Measurements from ENCODE around the gene TMEM167A.
A peak's percentile ranks its signal among the peaks of the same experiment; 100 is the strongest.

The TMEM167A gene

DNA sequence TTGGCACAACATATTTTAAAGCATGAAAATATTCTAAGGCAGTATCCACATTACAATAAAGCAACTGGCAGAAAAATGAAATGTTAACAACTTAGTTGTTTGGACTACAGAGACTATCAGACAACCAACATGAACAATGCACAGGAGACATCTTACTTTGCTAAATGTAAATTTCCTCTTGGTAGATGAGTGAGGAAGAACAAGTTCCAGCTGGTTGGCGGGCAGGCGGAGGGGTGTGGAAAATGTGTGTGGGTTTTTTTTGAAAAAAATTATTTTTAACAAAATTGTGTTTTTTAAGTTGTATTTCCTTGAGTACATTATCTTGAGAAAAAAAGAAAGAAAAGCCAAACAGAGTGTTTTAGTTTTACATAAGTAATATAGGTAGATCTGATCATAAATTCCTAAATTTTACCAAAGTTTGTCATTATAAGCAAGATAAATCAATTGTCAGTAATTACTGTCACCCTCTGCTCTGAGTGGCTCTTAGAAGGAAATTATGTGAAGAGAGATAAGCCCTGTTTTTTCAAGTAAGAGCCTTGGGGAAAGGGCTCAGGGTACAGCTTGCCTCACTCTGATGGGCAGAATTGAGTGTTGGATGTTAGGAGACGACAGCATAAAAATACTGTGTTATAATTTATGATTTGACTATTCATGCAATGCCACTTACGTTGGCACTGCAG is 42.5 kb downstream of the TMEM167A start:
- no peak for DNase-seq

DNA sequence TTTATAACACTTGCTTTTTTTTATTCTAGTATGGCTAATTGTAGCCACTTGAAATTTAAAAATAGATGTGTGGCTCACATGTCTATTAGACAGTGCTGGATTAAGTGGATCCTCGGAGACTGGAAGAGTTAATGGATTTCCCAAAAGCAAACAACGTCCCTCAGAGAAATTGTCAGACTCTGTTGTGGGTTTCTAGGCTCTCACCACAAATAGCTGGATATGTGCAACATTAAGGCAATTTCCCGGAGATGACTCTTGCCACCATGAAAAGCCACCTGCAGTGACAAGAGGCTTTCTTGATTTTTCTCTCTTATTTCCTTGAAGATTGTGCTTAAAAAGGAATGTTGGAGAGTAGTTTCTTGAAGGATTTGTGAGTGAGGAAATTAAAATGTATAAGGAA is 43.2 kb downstream of the TMEM167A start:
- no peak for DNase-seq

DNA sequence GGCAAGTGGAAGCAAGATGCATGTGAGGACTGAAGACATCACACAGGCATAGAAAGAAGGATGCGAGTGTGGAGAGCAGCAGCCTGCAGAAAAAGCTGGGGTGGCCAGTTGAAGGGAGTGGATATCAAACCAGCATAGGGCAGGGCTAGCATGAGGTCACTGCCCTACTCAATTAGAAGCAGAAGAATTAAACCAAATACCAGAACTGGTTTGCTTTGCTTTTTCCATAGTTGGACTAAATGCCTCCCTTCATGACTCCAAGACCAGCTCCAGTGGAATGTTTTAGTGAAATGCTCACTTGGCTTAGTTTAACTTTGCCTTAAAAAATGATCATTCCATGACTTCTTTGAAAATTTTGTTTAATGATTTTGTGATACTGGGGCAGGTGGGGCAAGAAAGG is 45.8 kb downstream of the TMEM167A start:
- DNase-seq: no peak

DNA sequence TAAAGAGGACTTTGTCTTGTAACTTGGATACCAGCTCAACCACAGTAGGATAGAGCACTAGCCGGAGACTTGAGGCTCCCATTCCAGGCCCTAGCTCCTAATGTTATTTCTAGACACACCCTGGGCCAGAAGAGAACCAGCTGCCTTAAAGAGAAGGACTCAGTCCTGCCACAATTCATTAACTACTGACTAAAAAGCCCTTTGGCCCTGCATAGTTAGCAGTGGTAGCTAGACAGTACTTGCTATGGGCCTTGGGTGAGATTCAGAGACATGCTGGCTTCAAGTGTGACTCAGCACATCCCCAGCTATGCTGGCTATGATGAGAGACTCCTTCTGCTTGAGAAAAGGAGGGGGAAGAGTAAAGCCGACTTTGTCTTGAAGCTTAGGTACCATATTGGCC is 47.3 kb downstream of the TMEM167A start:
- no peak for DNase-seq

DNA sequence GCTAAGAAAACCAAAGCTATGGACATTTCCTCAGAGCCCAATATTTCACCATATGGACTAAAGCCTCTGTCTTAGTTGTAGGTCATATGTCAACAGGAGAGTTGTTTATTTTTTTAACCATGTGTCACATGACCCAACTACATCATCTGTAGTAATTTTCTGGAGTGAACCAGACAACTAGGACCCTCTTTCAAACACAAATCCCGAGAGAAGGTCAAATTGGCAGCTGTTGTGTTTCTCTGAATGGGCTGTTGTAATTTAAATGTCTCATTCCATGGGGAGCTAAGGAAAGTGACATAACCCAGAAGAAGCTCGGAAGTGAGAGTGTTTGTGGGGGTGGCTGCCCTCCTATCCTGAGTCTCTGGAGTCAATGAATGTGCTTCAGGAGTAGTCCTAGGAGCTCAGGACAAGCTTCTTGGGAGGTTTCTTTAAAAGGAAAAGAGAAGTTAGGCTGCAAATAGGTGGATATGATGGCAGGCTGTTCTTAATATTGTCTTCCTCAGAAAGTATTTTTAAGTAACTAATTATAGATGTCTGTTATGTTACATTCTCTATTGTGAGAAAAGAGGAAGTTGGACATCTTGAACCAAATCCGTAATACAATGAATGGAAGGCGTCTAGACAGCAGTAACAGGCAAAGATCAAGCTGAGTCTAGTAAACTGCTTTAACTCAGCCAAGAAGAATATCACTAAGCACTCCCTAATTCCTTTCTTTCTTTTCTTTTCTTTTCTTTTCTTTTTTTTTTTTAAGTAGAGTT is 50.1 kb downstream of the TMEM167A start:
- DNase-seq: no peak

DNA sequence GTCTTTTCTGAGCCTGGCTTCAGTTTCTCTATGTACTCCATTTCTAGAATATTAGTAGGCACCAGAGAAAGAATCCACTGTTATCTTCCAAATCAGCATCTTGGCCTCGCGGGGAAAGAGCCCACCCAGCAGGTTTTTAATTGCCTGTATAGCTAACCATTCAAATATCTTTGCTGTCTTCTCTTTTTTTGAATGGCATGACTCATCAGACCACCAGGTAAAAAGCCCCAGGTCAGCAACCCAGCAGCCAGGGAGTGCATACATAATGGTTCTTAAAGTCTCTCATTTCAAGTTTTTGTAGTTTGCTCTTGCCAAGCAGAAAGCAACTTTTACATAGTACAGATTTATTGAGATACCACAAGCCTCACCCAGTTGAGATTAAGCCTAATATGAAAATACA is 50.7 kb downstream of the TMEM167A start:
- DNase-seq: no peak

DNA sequence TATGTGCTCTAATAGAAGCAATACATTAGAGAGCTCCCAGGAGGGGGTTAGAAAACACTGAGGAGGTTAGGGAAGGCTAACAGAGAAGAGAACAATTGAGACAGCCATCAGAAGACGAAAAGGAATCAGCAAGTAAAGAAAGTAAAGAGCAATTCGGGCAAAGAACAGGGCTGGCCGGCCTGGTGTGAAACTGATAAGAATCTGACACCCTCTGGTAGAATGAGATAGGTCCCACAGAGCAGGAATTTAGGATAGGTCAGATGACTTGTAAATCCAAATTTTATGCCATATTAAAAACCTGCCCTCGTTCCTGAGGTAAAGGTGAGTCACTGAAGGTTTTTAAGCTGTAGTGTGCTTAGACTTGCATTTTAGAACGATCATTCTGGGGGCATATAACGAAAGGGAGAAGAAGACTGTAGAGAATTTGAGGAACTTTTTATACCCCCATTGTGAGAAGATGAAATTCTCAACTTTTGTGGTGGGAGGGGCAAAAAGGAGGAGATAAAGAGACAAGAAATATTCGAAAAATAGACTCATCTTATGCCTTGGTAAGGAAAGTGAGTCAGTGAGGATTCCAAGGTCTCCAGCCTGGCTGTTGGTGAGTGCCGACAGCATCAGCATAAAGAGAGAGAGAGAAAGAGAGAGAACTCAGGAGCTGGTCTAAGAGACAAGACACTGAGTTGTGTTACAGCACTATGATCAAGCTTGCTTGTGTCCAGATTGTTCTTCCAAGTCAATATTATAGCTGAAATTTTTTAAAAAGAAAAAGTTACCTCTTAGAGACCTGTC is 51.3 kb downstream of the TMEM167A start:
- DNase-seq: no peak

DNA sequence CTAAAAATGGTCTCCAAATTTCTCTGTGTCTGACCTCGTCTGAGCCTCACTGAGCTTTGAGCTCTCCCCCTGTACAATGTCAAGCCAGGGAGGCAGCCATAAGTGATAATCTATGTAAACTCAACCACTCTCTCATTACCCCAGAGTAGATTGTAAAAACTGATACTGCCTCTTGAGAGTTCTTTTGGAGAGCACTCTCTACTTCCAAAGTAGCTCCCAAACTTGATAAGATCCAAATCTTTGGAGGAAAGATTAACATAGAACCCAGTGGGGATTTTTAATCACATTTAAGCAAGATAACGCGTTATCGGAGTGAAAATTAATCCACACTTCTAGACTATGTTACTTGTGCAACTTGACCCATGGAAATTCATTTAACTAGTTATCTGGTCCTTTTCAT is 54.9 kb downstream of the TMEM167A start:
- no peak for DNase-seq

DNA sequence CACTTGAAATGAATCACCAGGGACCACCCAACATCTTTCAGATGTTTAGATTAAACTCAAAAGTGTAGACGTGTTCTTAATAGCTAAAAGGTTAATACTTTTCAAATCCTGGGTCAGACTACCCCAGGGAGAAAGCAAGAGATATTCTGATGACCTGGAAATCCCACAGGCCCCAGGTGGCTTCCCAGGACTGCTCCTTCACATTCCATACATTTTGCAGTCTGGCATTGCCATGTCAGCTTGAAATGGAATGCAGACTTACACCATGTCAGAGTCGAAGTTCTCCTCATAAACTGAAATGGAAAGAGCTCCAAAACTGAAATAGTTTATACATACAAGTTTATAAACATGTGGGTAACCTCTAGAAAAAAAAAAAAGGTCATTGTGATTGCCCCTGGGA is 61.5 kb downstream of the TMEM167A start:
- no peak for DNase-seq

DNA sequence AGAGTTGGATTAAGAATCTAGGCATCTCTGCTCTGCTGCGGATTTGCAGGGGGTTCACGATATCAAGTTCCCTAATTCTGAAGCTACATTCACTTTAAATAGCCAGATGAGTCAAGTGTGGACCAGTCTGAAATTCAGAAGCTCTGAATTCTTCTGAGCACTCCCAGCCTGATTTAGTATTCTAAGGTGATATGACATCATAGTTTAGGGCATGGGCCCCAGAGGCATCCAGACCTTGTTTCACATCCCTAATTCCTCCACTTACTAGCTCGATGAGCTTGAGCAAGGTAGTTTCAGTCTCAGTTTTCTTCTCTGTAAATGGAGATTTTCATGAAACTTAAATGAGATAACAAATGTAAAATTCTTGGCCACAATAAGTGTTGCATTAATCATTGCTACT is 65.2 kb downstream of the TMEM167A start:
- DNase-seq: no peak

DNA sequence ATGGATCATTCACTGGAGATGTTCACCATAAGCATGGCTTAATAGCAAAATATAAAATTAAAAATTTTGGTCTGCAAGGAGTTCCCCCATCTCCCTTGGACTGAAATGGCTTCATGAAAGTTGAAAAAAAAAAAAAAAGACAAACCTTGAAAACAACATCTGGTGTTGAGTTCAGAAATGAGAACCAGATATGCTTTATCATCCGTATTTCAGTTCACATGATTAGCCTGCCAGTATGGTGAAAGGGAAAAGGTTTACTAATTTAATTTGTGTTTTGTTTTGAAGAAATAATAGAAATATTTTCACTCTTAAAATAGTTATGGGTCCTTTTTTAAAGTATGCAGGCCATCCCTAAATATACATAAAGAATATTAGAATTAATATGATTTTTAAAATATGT is 67.8 kb downstream of the TMEM167A start:
- DNase-seq: no peak

DNA sequence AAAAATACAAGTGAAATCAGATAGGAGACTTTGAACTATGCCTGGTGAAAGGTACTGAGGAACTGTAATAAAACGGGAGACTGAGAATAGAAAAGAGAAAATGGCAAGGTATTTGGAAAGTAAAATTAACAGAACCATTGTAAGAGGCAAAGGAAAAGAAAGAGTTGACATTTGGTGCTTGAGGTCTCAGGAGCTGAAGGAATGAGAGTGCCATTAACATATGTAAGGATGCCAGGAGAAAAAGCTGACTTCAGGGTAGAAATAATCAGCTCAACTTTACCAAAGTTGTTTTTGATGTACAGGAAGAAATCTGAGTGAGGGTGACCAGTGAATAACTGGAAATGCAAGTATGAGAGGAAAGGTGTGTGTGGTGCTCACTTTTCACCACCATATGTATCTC is 69.4 kb downstream of the TMEM167A start:
- no peak for DNase-seq

DNA sequence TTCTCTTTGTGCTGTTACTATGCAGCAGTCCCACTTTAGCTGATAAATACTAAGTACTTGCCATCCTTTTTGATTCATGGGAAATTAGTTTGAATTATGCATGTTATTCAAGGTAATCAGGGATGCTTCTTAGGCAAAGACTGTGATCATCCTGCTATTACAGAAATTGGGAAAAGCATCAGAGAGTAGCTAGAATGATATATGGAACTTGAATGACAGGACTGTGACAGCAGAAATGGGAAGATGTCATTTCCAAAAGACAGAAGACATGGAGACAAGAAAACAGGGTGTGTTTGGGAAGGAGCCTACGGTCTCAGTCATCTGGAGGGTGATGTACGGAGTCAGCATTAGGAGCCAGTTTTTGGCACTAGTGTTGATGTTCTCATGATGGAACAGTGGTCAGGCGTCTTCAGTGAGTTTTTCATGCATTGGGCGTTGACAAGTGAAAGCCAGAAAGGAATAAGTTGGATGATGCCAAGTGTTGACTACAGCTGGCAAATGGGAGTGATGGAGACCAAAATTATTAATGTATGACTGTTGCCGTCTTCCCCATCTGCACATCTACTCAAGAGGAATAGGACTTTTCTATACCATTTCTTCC is 70.4 kb downstream of the TMEM167A start:
- DNase-seq: peak in 1 of 2 experiments; percentile 7

DNA sequence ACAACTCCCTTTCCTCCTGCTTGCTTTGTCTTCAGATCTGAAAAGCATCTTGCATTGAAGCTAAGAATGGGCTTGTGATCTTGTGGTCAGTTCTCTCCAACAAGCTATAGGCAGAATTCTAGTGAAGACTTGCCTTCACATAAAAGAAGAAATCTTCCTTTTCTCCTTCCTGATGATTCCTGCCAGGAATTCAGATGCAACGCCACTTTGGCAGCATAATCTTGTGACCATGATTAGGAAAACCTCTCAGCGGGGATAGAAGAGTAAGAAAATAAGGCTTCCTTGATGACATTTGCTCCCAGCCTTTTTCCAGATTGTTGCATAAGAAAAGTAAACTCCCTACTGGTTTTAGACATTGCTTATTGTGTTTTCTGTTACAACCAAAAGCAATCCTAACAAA is 73.4 kb downstream of the TMEM167A start:
- DNase-seq: no peak

Data from NCI-H446 (cell line).